Measurements from ENCODE around the gene KANK4. TPM values are rescaled to one million over a fixed set of nuclear protein-coding genes. Genes with fewer than 3 reads are reported as not detected.

Gene KANK4
- total RNA-seq, 1 experiment from 2014 or later, result 21.5 TPM

- H3K27me3 Mint-ChIP-seq (ENCODE audit: insufficient read depth, unreplicated experiment), result no peaks in the 10 kb centered on the region
- Histone ChIP-seq H3K9me3 (no peaks in the 10 kb centered on the region), H3K27me3 (replicated peaks; ENCODE audit: control insufficient read depth, insufficient read depth, low read length) (no peaks in the 10 kb centered on the region), H3K36me3 (ENCODE audit: control insufficient read depth, insufficient read depth, low read length) (no peaks in the 10 kb centered on the region), H3K4me1 (peaks cover 9% of the 10 kb centered on the region), H3K4me3 (ENCODE audit: low read depth, low read length) (no peak overlapping the region)
- H3K4me3 Mint-ChIP-seq (ENCODE audit: unreplicated experiment), result no peak overlapping the region
- peaks cover 6% of the 10 kb centered on the region for H3K4me1 Mint-ChIP-seq (ENCODE audit: low read depth, unreplicated experiment)
- no TSS peak for BruUV-seq (replicated peaks)
- ChIA-PET CTCF (interaction anchor here (0.6 kb wide), 1 partner anchor 755 kb away, joined by 3 read pairs; no protein-coding TSS in a partner anchor), POLR2A (no interaction called here)
- peak; percentile 49 to 76 for DNase-seq
- no peaks in the 10 kb centered on the region for H3K36me3 Mint-ChIP-seq (ENCODE audit: insufficient read depth, unreplicated experiment)
- intact Hi-C loops (cut with micrococcal nuclease; ENCODE audit: unreplicated experiment), result no loop called here
- no peak for TF ChIP-seq CTCF (IDR thresholded peaks at IDR 0.05; ENCODE audit: insufficient read depth in 1 of 2, low read depth in 1 of 2, low read length in 1 of 2, severe bottlenecking in 1 of 2, unreplicated experiment in 1 of 2)
- no peak overlapping the region for H3K27ac Mint-ChIP-seq (ENCODE audit: unreplicated experiment)
- H3K9me3 Mint-ChIP-seq (ENCODE audit: unreplicated experiment), result no peaks in the 10 kb centered on the region
Measured at GRCh38 chr1:62325081-62325480, 5.8 kb upstream of the KANK4 start.

GRCh38 chr1:62321446-62321845, 2.2 kb upstream of the KANK4 start:
- Mint-ChIP-seq H3K9me3 (ENCODE audit: unreplicated experiment) (no peaks in the 10 kb centered on the region), H3K36me3 (ENCODE audit: insufficient read depth, unreplicated experiment) (no peaks in the 10 kb centered on the region), H3K27ac (ENCODE audit: unreplicated experiment) (peak overlapping the region; percentile 20), H3K4me3 (ENCODE audit: unreplicated experiment) (no peak overlapping the region), H3K27me3 (ENCODE audit: insufficient read depth, unreplicated experiment) (no peaks in the 10 kb centered on the region), H3K4me1 (ENCODE audit: low read depth, unreplicated experiment) (peaks cover 10% of the 10 kb centered on the region)
- peaks cover 12% of the 10 kb centered on the region for H3K4me1 ChIP-seq
- ChIA-PET CTCF (no interaction called here), POLR2A (no interaction called here)
- H3K4me3 ChIP-seq (ENCODE audit: low read depth, low read length), result no peak overlapping the region
- H3K27me3 ChIP-seq (replicated peaks; ENCODE audit: control insufficient read depth, insufficient read depth, low read length), result no peaks in the 10 kb centered on the region
- TF ChIP-seq CTCF (IDR thresholded peaks at IDR 0.05; ENCODE audit: insufficient read depth in 1 of 2, low read depth in 1 of 2, low read length in 1 of 2, severe bottlenecking in 1 of 2, unreplicated experiment in 1 of 2), result no peak
- BruUV-seq (replicated peaks), result no TSS peak
- intact Hi-C loops (cut with micrococcal nuclease; ENCODE audit: unreplicated experiment), result no loop called here
- DNase-seq, result no peak
- H3K36me3 ChIP-seq (ENCODE audit: control insufficient read depth, insufficient read depth, low read length), result no peaks in the 10 kb centered on the region
- no peaks in the 10 kb centered on the region for H3K9me3 ChIP-seq

GRCh38 chr1:62318320-62318755, 896 bp downstream of the KANK4 start:
- Mint-ChIP-seq H3K4me3 (ENCODE audit: unreplicated experiment) (peak overlapping the region; percentile 81), H3K27ac (ENCODE audit: unreplicated experiment) (no peak overlapping the region), H3K36me3 (ENCODE audit: insufficient read depth, unreplicated experiment) (no peaks in the 10 kb centered on the region), H3K9me3 (ENCODE audit: unreplicated experiment) (no peaks in the 10 kb centered on the region), H3K4me1 (ENCODE audit: low read depth, unreplicated experiment) (peaks cover 10% of the 10 kb centered on the region), H3K27me3 (ENCODE audit: insufficient read depth, unreplicated experiment) (no peaks in the 10 kb centered on the region)
- DNase-seq, result no peak
- intact Hi-C loops (cut with micrococcal nuclease; ENCODE audit: unreplicated experiment), result loop anchor here (2.0 kb wide), 1 partner anchor 68 kb away; no protein-coding TSS in a partner anchor
- Histone ChIP-seq H3K4me3 (ENCODE audit: low read depth, low read length) (peak overlapping the region; percentile 85), H3K27me3 (replicated peaks; ENCODE audit: control insufficient read depth, insufficient read depth, low read length) (no peaks in the 10 kb centered on the region), H3K4me1 (peaks cover 3% of the 10 kb centered on the region; the same call in 1 of the 2 replicates), H3K9me3 (no peaks in the 10 kb centered on the region), H3K36me3 (ENCODE audit: control insufficient read depth, insufficient read depth, low read length) (no peaks in the 10 kb centered on the region)
- CTCF ChIA-PET, result interaction anchor here (0.6 kb wide), 1 partner anchor 182 kb away, joined by 3 read pairs; no protein-coding TSS in a partner anchor
- POLR2A ChIA-PET, result no interaction called here
- TF ChIP-seq CTCF (IDR thresholded peaks at IDR 0.05; ENCODE audit: insufficient read depth in 1 of 2, low read depth in 1 of 2, low read length in 1 of 2, severe bottlenecking in 1 of 2, unreplicated experiment in 1 of 2), result no peak
- no TSS peak for BruUV-seq (replicated peaks)
